ENCODE data around the gene BDH1.

DNA sequence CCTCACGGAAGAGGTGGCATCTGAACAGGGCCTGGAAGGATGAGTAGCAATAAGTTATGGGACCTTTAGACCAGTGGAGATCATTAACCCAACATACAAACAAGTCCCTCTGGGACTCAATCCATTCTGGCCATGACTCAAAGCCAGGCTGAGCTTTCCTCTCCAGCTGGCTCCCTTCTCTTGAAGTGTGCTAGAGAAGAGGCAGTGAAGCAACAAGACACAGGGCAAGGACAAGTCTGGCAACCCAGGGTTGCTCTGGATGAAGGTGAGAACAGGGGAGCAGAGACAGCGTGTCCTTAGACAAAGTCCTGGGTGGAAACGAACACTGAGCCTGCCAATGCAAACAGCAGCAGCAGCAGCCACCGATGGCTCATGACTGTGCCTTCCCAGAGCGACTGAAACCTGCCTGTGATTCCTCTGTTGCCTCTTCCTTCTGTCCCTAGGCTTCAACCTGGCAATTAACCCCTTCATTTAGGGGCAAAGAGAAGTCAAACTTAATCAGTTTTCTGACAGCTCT, 86.8 kb downstream of the BDH1 start:
- TF ChIP-seq POLR2AphosphoS5 (IDR thresholded peaks at IDR 0.05; ENCODE audit: low read depth, low read length) (no peak), YY1 (IDR thresholded peaks at IDR 0.05; ENCODE audit: low read depth) (no peak), CHD2 (IDR thresholded peaks at IDR 0.05; ENCODE audit: low read length, partially characterized antibody) (no peak), RXRA (IDR thresholded peaks at IDR 0.05; ENCODE audit: borderline replicate concordance, low read depth) (no peak), TAF1 (IDR thresholded peaks at IDR 0.05; ENCODE audit: borderline replicate concordance, low read depth, low read length) (no peak)
- TF ChIP-seq, protein P1, sequence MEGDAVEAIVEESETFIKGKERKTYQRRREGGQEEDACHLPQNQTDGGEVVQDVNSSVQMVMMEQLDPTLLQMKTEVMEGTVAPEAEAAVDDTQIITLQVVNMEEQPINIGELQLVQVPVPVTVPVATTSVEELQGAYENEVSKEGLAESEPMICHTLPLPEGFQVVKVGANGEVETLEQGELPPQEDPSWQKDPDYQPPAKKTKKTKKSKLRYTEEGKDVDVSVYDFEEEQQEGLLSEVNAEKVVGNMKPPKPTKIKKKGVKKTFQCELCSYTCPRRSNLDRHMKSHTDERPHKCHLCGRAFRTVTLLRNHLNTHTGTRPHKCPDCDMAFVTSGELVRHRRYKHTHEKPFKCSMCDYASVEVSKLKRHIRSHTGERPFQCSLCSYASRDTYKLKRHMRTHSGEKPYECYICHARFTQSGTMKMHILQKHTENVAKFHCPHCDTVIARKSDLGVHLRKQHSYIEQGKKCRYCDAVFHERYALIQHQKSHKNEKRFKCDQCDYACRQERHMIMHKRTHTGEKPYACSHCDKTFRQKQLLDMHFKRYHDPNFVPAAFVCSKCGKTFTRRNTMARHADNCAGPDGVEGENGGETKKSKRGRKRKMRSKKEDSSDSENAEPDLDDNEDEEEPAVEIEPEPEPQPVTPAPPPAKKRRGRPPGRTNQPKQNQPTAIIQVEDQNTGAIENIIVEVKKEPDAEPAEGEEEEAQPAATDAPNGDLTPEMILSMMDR (IDR thresholded peaks at IDR 0.05), result no peak
- TF ChIP-seq, protein P2, sequence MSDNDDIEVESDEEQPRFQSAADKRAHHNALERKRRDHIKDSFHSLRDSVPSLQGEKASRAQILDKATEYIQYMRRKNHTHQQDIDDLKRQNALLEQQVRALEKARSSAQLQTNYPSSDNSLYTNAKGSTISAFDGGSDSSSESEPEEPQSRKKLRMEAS (IDR thresholded peaks at IDR 0.05; ENCODE audit: low read depth), result no peak

All from SK-N-SH (cell line).